ENCODE measurements around the gene IGSF9B. TPM values are rescaled to one million over a fixed set of nuclear protein-coding genes. Genes with fewer than 3 reads are reported as not detected.
A peak's percentile ranks its signal among the peaks of the same experiment; 100 is the strongest.

Gene IGSF9B
- total and polyA plus RNA-seq, 4 donors, result 0.72 to 19.5 (median 4.0) TPM

- TF ChIP-seq CTCF (IDR thresholded peaks at IDR 0.05; ENCODE audit: control extremely low read depth, extremely low read depth), result no peak
- DNase-seq, result no peak
- no peak overlapping the region for H3K27ac ChIP-seq (ENCODE audit: low read depth in 1 of 2, low read length in 1 of 2)
- WGBS, 2 donors, result 15 to 29% methylated on average over 5 of the region's 5 CpGs
- H3K9ac ChIP-seq (ENCODE audit: insufficient read depth in 1 of 2, low read length in 2 of 2), result no peak overlapping the region
- H3K9me3 ChIP-seq (ENCODE audit: control insufficient read depth in 4 of 4, insufficient read depth in 3 of 4, low read length in 3 of 4), result no peaks in the 10 kb centered on the region
- no peak for ATAC-seq (ENCODE audit: insufficient read depth, low FRiP score)
- H3K4me3 ChIP-seq, result no peak overlapping the region
- no peaks in the 10 kb centered on the region for H3K27me3 ChIP-seq (ENCODE audit: control insufficient read depth in 3 of 3, insufficient read depth in 3 of 3, low read length in 2 of 3)
- no peaks in the 10 kb centered on the region for H3K36me3 ChIP-seq (ENCODE audit: control insufficient read depth in 4 of 4, insufficient read depth in 4 of 4, low read length in 4 of 4)
- peaks cover 0 to 6% (median 0%) of the 10 kb centered on the region in 5 donors for H3K4me1 ChIP-seq (ENCODE audit: control insufficient read depth in 5 of 5, insufficient read depth in 5 of 5, low read length in 5 of 5)
Observed at GRCh38 chr11:133928628-133929059, 28.1 kb downstream of the IGSF9B start.

GRCh38 chr11:133927690-133928627 is 28.8 kb downstream of the IGSF9B start:
- Histone ChIP-seq H3K4me3 (no peak overlapping the region), H3K27me3 (ENCODE audit: control insufficient read depth in 3 of 3, insufficient read depth in 3 of 3, low read length in 2 of 3) (no peaks in the 10 kb centered on the region), H3K36me3 (ENCODE audit: control insufficient read depth in 4 of 4, insufficient read depth in 4 of 4, low read length in 4 of 4) (no peaks in the 10 kb centered on the region), H3K9me3 (ENCODE audit: control insufficient read depth in 4 of 4, insufficient read depth in 3 of 4, low read length in 3 of 4) (no peaks in the 10 kb centered on the region), H3K4me1 (ENCODE audit: control insufficient read depth in 5 of 5, insufficient read depth in 5 of 5, low read length in 5 of 5) (peaks cover 0 to 6% (median 0%) of the 10 kb centered on the region in 5 donors), H3K9ac (ENCODE audit: insufficient read depth in 1 of 2, low read length in 2 of 2) (no peak overlapping the region), H3K27ac (ENCODE audit: low read depth in 1 of 2, low read length in 1 of 2) (no peak overlapping the region)
- DNase-seq (peak; percentile 40 to 63 (median 51)), ATAC-seq (ENCODE audit: insufficient read depth, low FRiP score) (peak; percentile 70)
- peak; percentile 46 for TF ChIP-seq CTCF (IDR thresholded peaks at IDR 0.05; ENCODE audit: control extremely low read depth, extremely low read depth)
- WGBS, 2 donors, result 28 to 33% methylated on average over 36 of the region's 36 CpGs

- TF ChIP-seq CTCF (IDR thresholded peaks at IDR 0.05; ENCODE audit: control extremely low read depth, extremely low read depth), result no peak
- ATAC-seq (ENCODE audit: insufficient read depth, low FRiP score) (no peak), DNase-seq (no peak)
- Histone ChIP-seq H3K36me3 (ENCODE audit: control insufficient read depth in 4 of 4, insufficient read depth in 4 of 4, low read length in 4 of 4) (no peaks in the 10 kb centered on the region), H3K9ac (ENCODE audit: insufficient read depth in 1 of 2, low read length in 2 of 2) (no peak overlapping the region), H3K4me1 (ENCODE audit: control insufficient read depth in 5 of 5, insufficient read depth in 5 of 5, low read length in 5 of 5) (peaks cover 0 to 6% (median 0%) of the 10 kb centered on the region in 5 donors), H3K4me3 (no peak overlapping the region), H3K27me3 (ENCODE audit: control insufficient read depth in 3 of 3, insufficient read depth in 3 of 3, low read length in 2 of 3) (no peaks in the 10 kb centered on the region), H3K9me3 (ENCODE audit: control insufficient read depth in 4 of 4, insufficient read depth in 3 of 4, low read length in 3 of 4) (no peaks in the 10 kb centered on the region), H3K27ac (ENCODE audit: low read depth in 1 of 2, low read length in 1 of 2) (no peak overlapping the region)
- 94% methylated on average over 21 of the region's 21 CpGs for WGBS, 2 donors
Observed at GRCh38 chr11:133926466-133927246, 30.1 kb downstream of the IGSF9B start.
